ENCODE results near the gene OR51E1.

Gene OR51E1

GRCh38 chr11:4643682-4644081, at the start of gene OR51E1:
Gene OR51E1, plus strand, starts transcription at chr11:4643982. Its CDS starts 8,545 bp downstream, at chr11:4652527.
- no peak for TF ChIP-seq CTCF (IDR thresholded peaks at IDR 0.05; ENCODE audit: low read depth, low read length, missing control alignments)
- Histone ChIP-seq H3K27ac (no peak within 1 kb of the TSS), H3K4me3 (ENCODE audit: low read depth, low read length) (no peak within 1 kb of the TSS), H3K27me3 (replicated peaks) (no peaks in the 10 kb centered on the region), H3K36me3 (replicated peaks) (no peaks in the 10 kb centered on the region)
- in situ Hi-C loops (cut with HindIII; ENCODE audit: low pct_ligation_motif_present, low sequenced_read_pairs), result no loop called here
- no peak for DNase-seq

- Histone ChIP-seq H3K4me3 (ENCODE audit: low read depth, low read length) (no peak overlapping the region), H3K27ac (no peak overlapping the region), H3K36me3 (replicated peaks) (peaks cover 7% of the 10 kb centered on the region), H3K27me3 (replicated peaks) (no peaks in the 10 kb centered on the region)
- no peak for DNase-seq
- in situ Hi-C loops (cut with HindIII; ENCODE audit: low pct_ligation_motif_present, low sequenced_read_pairs), result no loop called here
- no peak for TF ChIP-seq CTCF (IDR thresholded peaks at IDR 0.05; ENCODE audit: low read depth, low read length, missing control alignments)
Measured at GRCh38 chr11:4605057-4605456, 38.7 kb upstream of the OR51E1 start.

GRCh38 chr11:4606231-4607015, 37.4 kb upstream of the OR51E1 start:
- no peak for DNase-seq
- no peak overlapping the region for H3K4me3 ChIP-seq (ENCODE audit: low read depth, low read length)
- no peak overlapping the region for H3K27ac ChIP-seq
- no peaks in the 10 kb centered on the region for H3K36me3 ChIP-seq (replicated peaks)
- no peaks in the 10 kb centered on the region for H3K27me3 ChIP-seq (replicated peaks)
- in situ Hi-C loops (cut with HindIII; ENCODE audit: low pct_ligation_motif_present, low sequenced_read_pairs), result no loop called here
- no peak for TF ChIP-seq CTCF (IDR thresholded peaks at IDR 0.05; ENCODE audit: low read depth, low read length, missing control alignments)

- no peaks in the 10 kb centered on the region for H3K36me3 ChIP-seq (replicated peaks)
- in situ Hi-C loops (cut with HindIII; ENCODE audit: low pct_ligation_motif_present, low sequenced_read_pairs), result no loop called here
- H3K4me3 ChIP-seq (ENCODE audit: low read depth, low read length), result peak overlapping the region; percentile 79
- H3K27me3 ChIP-seq (replicated peaks), result no peaks in the 10 kb centered on the region
- DNase-seq, result no peak
- H3K27ac ChIP-seq, result no peak overlapping the region
- no peak for TF ChIP-seq CTCF (IDR thresholded peaks at IDR 0.05; ENCODE audit: low read depth, low read length, missing control alignments)
Measured at GRCh38 chr11:4607096-4607495, 36.7 kb upstream of the OR51E1 start.

- Histone ChIP-seq H3K27me3 (replicated peaks) (no peaks in the 10 kb centered on the region), H3K4me3 (ENCODE audit: low read depth, low read length) (peak within 1 kb of the TSS; percentile 79), H3K27ac (peak within 1 kb of the TSS; percentile 69), H3K36me3 (replicated peaks) (no peaks in the 10 kb centered on the region)
- in situ Hi-C loops (cut with HindIII; ENCODE audit: low pct_ligation_motif_present, low sequenced_read_pairs), result no loop called here
- DNase-seq, result peak; percentile 95
- TF ChIP-seq CTCF (IDR thresholded peaks at IDR 0.05; ENCODE audit: low read depth, low read length, missing control alignments), result peak; percentile 4
Measured at GRCh38 chr11:4607781-4608666, 35.8 kb upstream of the OR51E1 start, which contains the start of gene TRIM68. Gene TRIM68, minus strand, starts transcription at chr11:4608231. Its CDS starts 2,727 bp downstream, at chr11:4605504.
